AG04449 (cell line): Measurements from ENCODE around the gene SMIM7.

Experiments used
- CTCF ChIA-PET: fragments of 350-600 bp; formaldehyde crosslinking; extraction: SDS; loops from one replicate; lab custom pipeline; 2021; ENCODE audit warnings: antibody characterized with exemption; lab: Yijun Ruan, JAX
- POLR2A ChIA-PET: fragments of 400-600, 350-600 bp; formaldehyde crosslinking; extraction: SDS; loops from one replicate; lab custom pipeline; 2020; ENCODE audit warnings: antibody characterized with exemption, inconsistent platforms; lab: Yijun Ruan, JAX
- DNase-seq: peaks from one replicate; pipeline ENCODE4 v3.0.0-alpha.2; 2010; ENCODE audit warnings: low read depth, low spot score
- H3K4me3 ChIP-seq: 2 replicates; pipeline ENCODE4 v1.5.1; 2011; ENCODE audit warnings: low read depth, mild to moderate bottlenecking, control low read depth, low read length
- CTCF ChIP-seq: IDR thresholded peaks from one replicate; pipeline ENCODE4 v1.5.1; 2011; ENCODE audit warnings: mild to moderate bottlenecking, moderate library complexity, low read length, control low read depth, inconsistent platforms; ENCODE audit not compliant: insufficient read depth; ENCODE audit errors: missing control alignments

SMIM7 gene

GRCh38 chr19:16650821-16651220 lies 9.1 kb downstream of the SMIM7 start:
- H3K4me3 ChIP-seq, result no peak overlapping the region
- no peak for DNase-seq
- TF ChIP-seq CTCF, result no peak
- POLR2A ChIA-PET, result no interaction called here
- CTCF ChIA-PET, result no interaction called here

- ChIA-PET POLR2A (interaction anchor here (0.6 to 0.7 kb wide), 2 partner anchors 13 to 58 kb away, joined by 3 read pairs; no protein-coding TSS in a partner anchor), CTCF (interaction anchor here (0.7 to 1.2 kb wide), 2 partner anchors 9 to 11 kb away, joined by 3 read pairs; no protein-coding TSS in a partner anchor)
- no peak for TF ChIP-seq CTCF
- DNase-seq, result no peak
- no peak overlapping the region for H3K4me3 ChIP-seq
These were observed 10.2 kb downstream of the SMIM7 start for GRCh38 chr19:16649734-16650133.

GRCh38 chr19:16645140-16645539 lies 14.8 kb downstream of the SMIM7 start:
- DNase-seq, result no peak
- ChIA-PET CTCF (no interaction called here), POLR2A (no interaction called here)
- H3K4me3 ChIP-seq, result no peak overlapping the region
- TF ChIP-seq CTCF, result no peak

DNA sequence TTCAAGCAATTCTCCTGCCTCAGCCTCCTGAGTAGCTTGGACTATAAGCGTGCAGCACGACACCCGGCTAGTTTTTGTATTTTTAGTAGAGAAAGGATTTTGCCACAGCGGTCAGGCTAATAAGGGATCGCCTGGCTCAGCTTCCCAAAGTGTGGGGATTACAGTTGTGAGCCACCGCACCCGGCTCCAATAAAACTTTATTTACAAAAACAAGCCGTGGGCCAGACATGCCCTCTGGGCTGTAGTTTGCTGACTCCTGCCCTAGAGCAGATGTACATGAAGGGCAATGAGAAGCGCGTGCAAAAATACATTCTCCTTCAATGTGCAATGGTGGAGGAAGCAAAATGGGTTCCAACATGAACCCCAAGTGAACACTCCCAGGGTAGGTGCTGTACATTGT lies 18.2 kb downstream of the SMIM7 start:
- CTCF ChIA-PET, result no interaction called here
- no peak for TF ChIP-seq CTCF
- DNase-seq, result no peak
- H3K4me3 ChIP-seq, result no peak overlapping the region
- POLR2A ChIA-PET, result no interaction called here

- CTCF ChIA-PET, result no interaction called here
- POLR2A ChIA-PET, result no interaction called here
- no peak overlapping the region for H3K4me3 ChIP-seq
- no peak for TF ChIP-seq CTCF
- no peak for DNase-seq
These were observed 19.0 kb downstream of the SMIM7 start for GRCh38 chr19:16640951-16641350.

DNA sequence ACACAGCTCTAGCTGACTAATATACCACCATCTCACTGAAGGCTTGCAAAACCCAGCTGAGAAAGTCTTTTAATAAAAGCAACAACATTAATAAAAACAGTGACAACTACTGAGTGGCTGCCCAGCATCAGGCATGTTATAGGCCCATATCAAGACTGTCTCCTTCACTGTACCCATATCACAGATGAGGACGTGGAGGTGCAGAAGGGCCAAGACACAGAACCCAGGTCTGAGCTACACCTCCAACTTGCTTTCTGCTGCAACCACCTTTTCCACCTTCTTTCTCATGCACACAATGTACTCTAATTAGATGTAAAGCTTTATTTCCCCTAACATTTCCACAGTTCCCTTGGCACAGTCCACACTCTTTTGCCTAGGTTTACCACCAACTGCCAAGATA lies 21.3 kb downstream of the SMIM7 start:
- no peak for TF ChIP-seq CTCF
- no peak for DNase-seq
- no peak overlapping the region for H3K4me3 ChIP-seq
- CTCF ChIA-PET, result interaction anchor here (1.1 to 1.7 kb wide), 3 partner anchors 8 to 51 kb away, joined by 3 read pairs; no protein-coding TSS in a partner anchor
- POLR2A ChIA-PET, result no interaction called here
